ENCODE data around the gene CNTNAP1. TPM values are rescaled to one million over a fixed set of nuclear protein-coding genes. Genes with fewer than 3 reads are reported as not detected.

CNTNAP1 gene
- total RNA-seq, 3 donors from 2014 or later: 1.4 to 37.4 (median 7.1) TPM

DNA sequence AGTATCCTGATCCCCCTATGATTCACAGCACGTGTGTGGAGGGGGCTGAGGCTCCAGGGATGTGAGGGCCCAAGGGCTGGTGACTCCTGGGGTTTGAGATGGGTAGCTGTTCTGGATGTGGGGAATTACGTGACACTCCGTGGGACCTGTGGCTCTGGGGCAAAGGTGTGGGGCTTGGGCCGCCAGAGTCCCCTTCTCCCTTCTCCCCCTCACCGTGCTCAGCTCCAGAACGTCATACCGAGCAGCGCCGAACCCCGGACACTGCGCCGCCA is 12.7 kb upstream of the CNTNAP1 start:
- TF ChIP-seq, protein P1, sequence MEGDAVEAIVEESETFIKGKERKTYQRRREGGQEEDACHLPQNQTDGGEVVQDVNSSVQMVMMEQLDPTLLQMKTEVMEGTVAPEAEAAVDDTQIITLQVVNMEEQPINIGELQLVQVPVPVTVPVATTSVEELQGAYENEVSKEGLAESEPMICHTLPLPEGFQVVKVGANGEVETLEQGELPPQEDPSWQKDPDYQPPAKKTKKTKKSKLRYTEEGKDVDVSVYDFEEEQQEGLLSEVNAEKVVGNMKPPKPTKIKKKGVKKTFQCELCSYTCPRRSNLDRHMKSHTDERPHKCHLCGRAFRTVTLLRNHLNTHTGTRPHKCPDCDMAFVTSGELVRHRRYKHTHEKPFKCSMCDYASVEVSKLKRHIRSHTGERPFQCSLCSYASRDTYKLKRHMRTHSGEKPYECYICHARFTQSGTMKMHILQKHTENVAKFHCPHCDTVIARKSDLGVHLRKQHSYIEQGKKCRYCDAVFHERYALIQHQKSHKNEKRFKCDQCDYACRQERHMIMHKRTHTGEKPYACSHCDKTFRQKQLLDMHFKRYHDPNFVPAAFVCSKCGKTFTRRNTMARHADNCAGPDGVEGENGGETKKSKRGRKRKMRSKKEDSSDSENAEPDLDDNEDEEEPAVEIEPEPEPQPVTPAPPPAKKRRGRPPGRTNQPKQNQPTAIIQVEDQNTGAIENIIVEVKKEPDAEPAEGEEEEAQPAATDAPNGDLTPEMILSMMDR (IDR thresholded peaks at IDR 0.05): no peak
- H3K36me3 ChIP-seq (ENCODE audit: low read depth): no peaks in the 10 kb centered on the region
- intact Hi-C loops (cut with DNase I, micrococcal nuclease): no loop called here
- no peaks in the 10 kb centered on the region for H3K9me3 ChIP-seq
- no peak overlapping the region for H3K4me3 ChIP-seq
- ATAC-seq: no peak
- peaks cover 27% of the 10 kb centered on the region for H3K4me1 ChIP-seq (ENCODE audit: low read depth)
- DNase-seq: no peak

DNA sequence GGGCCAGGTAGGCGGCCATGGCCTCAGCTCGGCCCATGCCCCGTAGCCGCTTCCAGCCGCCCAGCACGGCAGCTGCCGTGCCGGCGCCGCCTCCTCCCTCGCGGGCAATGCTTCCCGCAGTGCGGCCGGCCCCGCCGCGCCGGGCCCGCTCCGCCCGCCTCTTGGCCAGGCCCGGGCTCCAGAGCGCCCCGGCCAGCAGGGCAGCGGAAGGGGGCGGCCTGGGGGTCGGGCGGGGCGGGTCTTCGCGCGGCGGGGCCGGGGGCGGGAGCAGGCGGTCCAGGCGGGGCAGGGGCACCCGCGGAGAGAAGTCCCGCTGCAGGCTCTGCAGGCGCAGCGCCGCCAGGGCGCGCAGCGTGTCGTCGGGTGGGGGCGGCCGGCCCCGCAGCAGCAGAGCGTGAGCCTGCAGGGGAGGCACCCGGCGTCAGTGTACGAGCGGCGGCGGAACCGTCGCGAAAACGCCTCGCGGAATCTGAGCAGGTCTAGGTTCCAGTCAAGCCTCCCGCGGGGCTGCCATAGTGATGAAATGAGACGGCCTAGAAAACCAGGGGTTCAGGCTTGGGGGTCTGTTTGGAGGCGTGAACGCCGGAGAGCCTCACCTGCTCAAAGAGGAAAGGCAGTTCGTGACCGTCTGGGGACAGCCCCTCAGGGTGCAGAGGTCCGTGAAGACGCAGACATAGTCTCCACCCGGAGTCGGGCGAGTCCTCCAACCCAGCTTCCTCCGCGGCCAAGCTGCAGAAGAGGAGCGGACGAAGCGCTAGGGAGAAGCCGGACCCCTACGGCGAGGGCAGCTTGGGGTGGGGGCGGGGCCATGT is 12.1 kb upstream of the CNTNAP1 start:
- no peaks in the 10 kb centered on the region for H3K36me3 ChIP-seq (ENCODE audit: low read depth)
- H3K9me3 ChIP-seq: no peaks in the 10 kb centered on the region
- peak in 2 of 3 donors; percentile 42 to 57 for DNase-seq
- intact Hi-C loops (cut with DNase I, micrococcal nuclease): loop anchor here in 1 of 2 donors (10.0 kb wide), 1 partner anchor 95 kb away; the partner anchor contains the start of gene PSMC3IP
- H3K4me1 ChIP-seq (ENCODE audit: low read depth): peaks cover 30% of the 10 kb centered on the region
- TF ChIP-seq, protein P1 (IDR thresholded peaks at IDR 0.05): no peak
- H3K4me3 ChIP-seq: no peak overlapping the region
- peak; percentile 8 for ATAC-seq

DNA sequence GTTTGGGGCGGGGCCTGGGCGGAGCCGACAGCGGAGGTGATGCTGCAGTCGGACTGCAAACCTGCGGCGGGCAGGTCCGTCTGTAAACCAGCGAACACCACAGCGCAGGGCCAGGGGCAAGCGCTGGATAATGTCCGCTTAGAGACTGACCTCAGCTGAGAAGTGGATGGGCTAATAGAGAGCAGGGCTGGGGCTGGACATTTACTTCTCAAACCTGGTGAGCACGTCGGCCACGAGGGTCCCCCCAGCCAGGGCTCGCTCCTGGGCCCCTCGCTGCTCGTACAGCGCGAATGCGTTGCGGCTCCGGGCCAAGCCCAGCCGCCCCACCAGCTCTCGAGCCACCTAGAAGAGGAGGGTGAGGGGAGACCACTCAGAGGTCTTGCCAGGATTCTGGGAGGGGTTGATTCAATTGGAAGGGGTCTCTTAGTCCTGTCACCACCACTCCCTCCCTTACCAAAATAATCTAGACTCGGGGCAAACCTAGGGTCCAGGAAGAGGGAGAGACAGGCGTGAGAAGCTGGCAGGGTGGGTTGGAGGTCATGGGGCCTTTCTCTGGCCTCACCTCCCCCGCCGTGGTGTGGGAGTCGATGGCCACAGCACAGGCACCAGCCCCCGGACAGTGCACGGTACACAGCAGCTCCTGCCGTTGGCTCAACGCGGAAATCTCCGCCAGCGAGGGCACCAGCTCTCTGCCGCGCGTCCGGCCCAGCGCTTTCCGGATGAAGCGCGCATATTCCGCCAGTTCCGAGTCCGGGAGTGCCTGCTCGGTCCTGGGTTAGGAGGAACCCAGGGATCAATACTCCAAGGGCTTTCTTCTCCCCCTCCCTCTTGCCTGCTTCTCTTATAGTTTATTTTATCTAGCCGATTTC is 11.3 kb upstream of the CNTNAP1 start:
- intact Hi-C loops (cut with DNase I, micrococcal nuclease): loop anchor here in 1 of 2 donors (10.0 kb wide), 1 partner anchor 96 kb away; the partner anchor contains the start of gene PSMC3IP
- no peak overlapping the region for H3K4me3 ChIP-seq
- TF ChIP-seq, protein P1 (IDR thresholded peaks at IDR 0.05): no peak
- DNase-seq (peak in 1 of 3 donors; percentile 49), ATAC-seq (no peak)
- no peaks in the 10 kb centered on the region for H3K36me3 ChIP-seq (ENCODE audit: low read depth)
- H3K9me3 ChIP-seq: no peaks in the 10 kb centered on the region
- H3K4me1 ChIP-seq (ENCODE audit: low read depth): peaks cover 38% of the 10 kb centered on the region

DNA sequence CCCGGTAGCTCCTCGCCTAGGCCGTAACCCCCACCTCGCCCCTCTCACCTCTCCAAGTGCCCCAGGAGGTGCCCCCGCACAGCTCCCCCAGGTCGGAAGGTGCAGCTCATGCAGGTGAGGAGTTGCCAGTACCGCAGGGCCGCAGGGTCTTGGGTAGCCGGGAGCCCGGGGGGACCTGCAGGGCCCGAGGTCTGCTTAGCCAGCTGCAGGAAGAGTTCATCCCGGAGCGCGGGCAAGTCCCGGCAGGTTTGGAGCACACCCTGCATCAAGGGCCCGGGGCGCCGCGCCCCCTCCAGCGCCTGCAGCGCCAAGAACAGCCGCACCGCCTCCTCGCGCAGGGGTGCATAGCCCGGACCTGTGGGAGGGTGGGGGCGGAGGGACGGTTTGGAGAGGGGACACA is 10.3 kb upstream of the CNTNAP1 start:
- ATAC-seq (no peak), DNase-seq (no peak)
- Histone ChIP-seq H3K9me3 (no peaks in the 10 kb centered on the region), H3K4me1 (ENCODE audit: low read depth) (peaks cover 36% of the 10 kb centered on the region), H3K4me3 (no peak overlapping the region), H3K36me3 (ENCODE audit: low read depth) (no peaks in the 10 kb centered on the region)
- intact Hi-C loops (cut with DNase I, micrococcal nuclease): loop anchor here in 1 of 2 donors (10.0 kb wide), 1 partner anchor 97 kb away; the partner anchor contains the start of gene PSMC3IP
- TF ChIP-seq, protein P1 (IDR thresholded peaks at IDR 0.05): no peak

DNA sequence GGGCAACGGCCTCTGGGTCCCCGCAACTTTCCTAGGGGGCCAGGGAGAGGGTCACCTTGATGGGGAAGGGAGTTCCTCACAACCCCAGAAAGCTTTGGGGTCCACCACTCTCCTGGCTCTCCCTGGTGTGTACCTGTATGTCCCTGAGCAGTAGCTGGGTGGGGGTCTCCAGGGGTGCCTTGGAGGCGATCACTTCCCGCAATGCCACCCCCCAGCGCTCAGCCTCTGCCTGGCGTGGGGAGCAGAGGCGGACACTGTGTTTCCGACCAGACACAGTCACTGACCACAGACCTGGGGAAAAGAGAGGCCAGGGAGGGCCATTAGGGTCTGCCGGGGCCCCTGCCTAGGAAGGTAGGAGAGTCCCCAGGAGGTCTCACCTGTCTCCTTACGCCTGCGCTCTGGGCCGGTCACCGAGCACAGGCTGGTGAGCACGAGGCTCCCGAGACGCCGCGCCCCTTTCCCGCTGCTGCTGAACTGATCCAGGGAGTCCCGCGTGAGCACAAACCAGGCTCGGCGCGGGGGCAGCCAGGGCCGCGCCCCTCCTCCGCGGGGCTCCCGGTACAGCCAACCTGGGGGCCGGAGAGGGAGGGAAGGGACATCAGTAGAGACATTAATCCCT is 9.0 kb upstream of the CNTNAP1 start:
- intact Hi-C loops (cut with DNase I, micrococcal nuclease): loop anchor here in 1 of 2 donors (10.0 kb wide), 1 partner anchor 99 kb away; the partner anchor contains the start of gene PSMC3IP
- Histone ChIP-seq H3K36me3 (ENCODE audit: low read depth) (no peaks in the 10 kb centered on the region), H3K4me1 (ENCODE audit: low read depth) (peaks cover 32% of the 10 kb centered on the region), H3K4me3 (no peak overlapping the region), H3K9me3 (no peaks in the 10 kb centered on the region)
- DNase-seq: peak in 1 of 3 donors; percentile 49
- TF ChIP-seq, protein P1 (IDR thresholded peaks at IDR 0.05): no peak
- no peak for ATAC-seq
